Activated naive CD8-positive, alpha-beta T cell treated with anti-CD3 and anti-CD28 coated beads for 36 hours (primary cell): ENCODE results near the gene FBXW12. TPM values are rescaled to one million over a fixed set of nuclear protein-coding genes. Genes with fewer than 3 reads are reported as not detected.
"Not testable (repeated sequence)": the region's sequence is repeated elsewhere in the genome, so short reads cannot be mapped to it uniquely, and the experiment has no call there.

Experiments used
- DNase-seq: peaks from one replicate; pipeline ENCODE4 v3.0.0; 2021
- H3K27ac Mint-ChIP-seq: one replicate; pipeline ENCODE4 v1.8.0; 2022; ENCODE audit warnings: mild to moderate bottlenecking, moderate library complexity, mixed read lengths
- H3K27me3 Mint-ChIP-seq: one replicate; pipeline ENCODE4 v1.8.0; 2022; ENCODE audit warnings: mild to moderate bottlenecking, mixed read lengths
- H3K36me3 Mint-ChIP-seq: one replicate; pipeline ENCODE4 v1.8.0; 2021; ENCODE audit warnings: mild to moderate bottlenecking, mixed read lengths
- H3K4me1 Mint-ChIP-seq: one replicate; pipeline ENCODE4 v1.8.0; 2021; ENCODE audit warnings: mixed read lengths
- H3K4me3 Mint-ChIP-seq: one replicate; pipeline ENCODE4 v1.8.0; 2022; ENCODE audit warnings: mild to moderate bottlenecking, moderate library complexity, mixed read lengths
- H3K9me3 Mint-ChIP-seq: one replicate; pipeline ENCODE4 v1.8.0; 2022; ENCODE audit warnings: mixed read lengths
- total RNA-seq, 2 experiments: library from RNA; stranded (reverse); gene quantifications; one replicate each; pipeline ENCODE4 v1.2.3, GENCODE V29; 2021

The FBXW12 gene
- total RNA-seq = not detected

- Mint-ChIP-seq H3K27me3 (no peaks in the 10 kb centered on the region), H3K4me3 (no peak within 1 kb of the TSS), H3K36me3 (no peaks in the 10 kb centered on the region), H3K4me1 (peaks cover 4% of the 10 kb centered on the region), H3K9me3 (no peaks in the 10 kb centered on the region), H3K27ac (no peak within 1 kb of the TSS)
- DNase-seq = no peak
These were observed at the start of gene FBXW12 for GRCh38 chr3:48371651-48372376. Gene FBXW12 (plus strand): TSS chr3:48372219. CDS start chr3:48372768, 549 bp downstream.

GRCh38 chr3:48331706-48332435 lies 40.1 kb upstream of the FBXW12 start:
- not testable (repeated sequence) for H3K27ac Mint-ChIP-seq, H3K4me3 Mint-ChIP-seq, H3K27me3 Mint-ChIP-seq, H3K4me1 Mint-ChIP-seq, H3K9me3 Mint-ChIP-seq, DNase-seq, H3K36me3 Mint-ChIP-seq

- not testable (repeated sequence) for H3K4me3 Mint-ChIP-seq, H3K27ac Mint-ChIP-seq, H3K4me1 Mint-ChIP-seq, H3K9me3 Mint-ChIP-seq, H3K36me3 Mint-ChIP-seq, DNase-seq, H3K27me3 Mint-ChIP-seq
These were observed 38.4 kb upstream of the FBXW12 start, which contains the start of gene SPINK8 for GRCh38 chr3:48333346-48334245. Gene SPINK8 (minus strand): TSS chr3:48333661. CDS start chr3:48328341, 5,320 bp downstream.

- Mint-ChIP-seq H3K27ac (no peak overlapping the region), H3K27me3 (peaks cover 10% of the 10 kb centered on the region), H3K9me3 (no peaks in the 10 kb centered on the region), H3K36me3 (no peaks in the 10 kb centered on the region), H3K4me1 (peaks cover 4% of the 10 kb centered on the region), H3K4me3 (no peak overlapping the region)
- DNase-seq = no peak
These were observed 37.4 kb upstream of the FBXW12 start for GRCh38 chr3:48334605-48335004.

GRCh38 chr3:48335286-48335685 lies 36.7 kb upstream of the FBXW12 start:
- H3K4me1 Mint-ChIP-seq, H3K36me3 Mint-ChIP-seq, H3K27me3 Mint-ChIP-seq, H3K4me3 Mint-ChIP-seq, H3K27ac Mint-ChIP-seq, H3K9me3 Mint-ChIP-seq, DNase-seq: not testable (repeated sequence)

GRCh38 chr3:48337536-48337935 lies 34.5 kb upstream of the FBXW12 start:
- H3K4me1 Mint-ChIP-seq, H3K27ac Mint-ChIP-seq, H3K4me3 Mint-ChIP-seq, H3K27me3 Mint-ChIP-seq, H3K9me3 Mint-ChIP-seq, DNase-seq, H3K36me3 Mint-ChIP-seq: not testable (repeated sequence)

- no peaks in the 10 kb centered on the region for H3K36me3 Mint-ChIP-seq
- peaks cover 4% of the 10 kb centered on the region for H3K4me1 Mint-ChIP-seq
- no peak overlapping the region for H3K4me3 Mint-ChIP-seq
- H3K9me3 Mint-ChIP-seq = no peaks in the 10 kb centered on the region
- H3K27me3 Mint-ChIP-seq = no peaks in the 10 kb centered on the region
- DNase-seq = no peak
- no peak overlapping the region for H3K27ac Mint-ChIP-seq
These were observed 33.4 kb upstream of the FBXW12 start for GRCh38 chr3:48338635-48339034.

- Mint-ChIP-seq H3K4me3 (no peak overlapping the region), H3K4me1 (peaks cover 4% of the 10 kb centered on the region), H3K36me3 (no peaks in the 10 kb centered on the region), H3K27me3 (no peaks in the 10 kb centered on the region), H3K27ac (no peak overlapping the region), H3K9me3 (no peaks in the 10 kb centered on the region)
- DNase-seq = no peak
These were observed 28.6 kb upstream of the FBXW12 start for GRCh38 chr3:48343432-48343831.

GRCh38 chr3:48344867-48345507 lies 27.0 kb upstream of the FBXW12 start:
- H3K9me3 Mint-ChIP-seq = no peaks in the 10 kb centered on the region

GRCh38 chr3:48345946-48346572 lies 26.0 kb upstream of the FBXW12 start:
- H3K4me3 Mint-ChIP-seq = no peak overlapping the region
- no peaks in the 10 kb centered on the region for H3K27me3 Mint-ChIP-seq
- no peaks in the 10 kb centered on the region for H3K4me1 Mint-ChIP-seq
- no peaks in the 10 kb centered on the region for H3K9me3 Mint-ChIP-seq
- no peak overlapping the region for H3K27ac Mint-ChIP-seq
- no peaks in the 10 kb centered on the region for H3K36me3 Mint-ChIP-seq
- DNase-seq = no peak

More at GRCh38 chr3:48344867-48345507, 27.0 kb upstream of the FBXW12 start:
- no peaks in the 10 kb centered on the region for H3K27me3 Mint-ChIP-seq
- H3K4me3 Mint-ChIP-seq = no peak overlapping the region
- no peaks in the 10 kb centered on the region for H3K4me1 Mint-ChIP-seq
- no peak overlapping the region for H3K27ac Mint-ChIP-seq
- no peak for DNase-seq
- no peaks in the 10 kb centered on the region for H3K36me3 Mint-ChIP-seq

GRCh38 chr3:48347500-48347899 lies 24.5 kb upstream of the FBXW12 start:
- DNase-seq = no peak
- Mint-ChIP-seq H3K27me3 (no peaks in the 10 kb centered on the region), H3K27ac (no peak overlapping the region), H3K9me3 (no peaks in the 10 kb centered on the region), H3K4me3 (no peak overlapping the region), H3K4me1 (no peaks in the 10 kb centered on the region), H3K36me3 (no peaks in the 10 kb centered on the region)

GRCh38 chr3:48352546-48352945 lies 19.5 kb upstream of the FBXW12 start:
- no peaks in the 10 kb centered on the region for H3K4me1 Mint-ChIP-seq
- H3K4me3 Mint-ChIP-seq = no peak overlapping the region
- no peaks in the 10 kb centered on the region for H3K9me3 Mint-ChIP-seq
- H3K27me3 Mint-ChIP-seq = peaks cover 14% of the 10 kb centered on the region
- H3K27ac Mint-ChIP-seq = no peak overlapping the region
- H3K36me3 Mint-ChIP-seq = no peaks in the 10 kb centered on the region
- DNase-seq = no peak

- Mint-ChIP-seq H3K27me3 (peaks cover 14% of the 10 kb centered on the region), H3K36me3 (no peaks in the 10 kb centered on the region), H3K9me3 (no peaks in the 10 kb centered on the region), H3K4me1 (no peaks in the 10 kb centered on the region), H3K27ac (no peak overlapping the region), H3K4me3 (no peak overlapping the region)
- no peak for DNase-seq
These were observed 18.0 kb upstream of the FBXW12 start for GRCh38 chr3:48353987-48354386.

- peaks cover 5% of the 10 kb centered on the region for H3K9me3 Mint-ChIP-seq
- H3K27ac Mint-ChIP-seq = no peak overlapping the region
- H3K27me3 Mint-ChIP-seq = peaks cover 14% of the 10 kb centered on the region
- no peak overlapping the region for H3K4me3 Mint-ChIP-seq
- no peak for DNase-seq
- H3K36me3 Mint-ChIP-seq = no peaks in the 10 kb centered on the region
- H3K4me1 Mint-ChIP-seq = no peaks in the 10 kb centered on the region
These were observed 15.6 kb upstream of the FBXW12 start for GRCh38 chr3:48356419-48356818.
